K562 (cell line): ENCODE measurements around the gene TRAF3IP1. TPM values are rescaled to one million over a fixed set of nuclear protein-coding genes. Genes with fewer than 3 reads are reported as not detected.

Experiments
- ATAC-seq: fragments of 200-7000 bp; cut with Tn5 transposase; 3 replicates; pipeline ENCODE4 v1.9.1; 2020; ENCODE audit warnings: moderate library complexity
- BruUV-seq: library from RNA; stranded (reverse); fragments of 400-500 nt; replicated peaks from 2 replicates; lab custom pipeline; 2021; lab: Mats Ljungman, UMichigan
- CTCF ChIA-PET: fragments of 300-600 bp; formaldehyde crosslinking; extraction: SDS; loops from one replicate; lab custom pipeline; 2021; ENCODE audit warnings: low intra/inter-chr PET ratio; lab: Yijun Ruan, JAX
- POLR2A ChIA-PET: fragments of 300-600, 350-650 bp; sonication (Branson Sonifier 250); formaldehyde crosslinking; extraction: SDS; loops from one replicate; lab custom pipeline; 2021; ENCODE audit warnings: antibody characterized with exemption, inconsistent platforms; lab: Yijun Ruan, JAX
- DNase-seq, 4 experiments: peaks; one replicate each; pipeline versions ENCODE4 v3.0.0 to v3.0.0-alpha.2; 2011 to 2018; ENCODE audit warnings: low spot score in 3 of 4, mixed read lengths in 3 of 4; ENCODE audit errors: extremely low read depth in 1 of 4
- FAIRE-seq: peaks from 2 replicates; lab custom pipeline; 2011; peaks lifted over from hg19 to GRCh38; lab: Jason Lieb, UNC
- H2AFZ ChIP-seq: 2 replicates; pipeline ENCODE4 v1.6.0; 2011; ENCODE audit warnings: low read depth, low read length, control low read depth, inconsistent platforms
- H3K27ac ChIP-seq: fragments of 200-600 bp; 3 replicates; pipeline ENCODE4 v1.8.0; 2011; ENCODE audit warnings: low read depth, mild to moderate bottlenecking, control low read depth, inconsistent platforms, low read length, moderate library complexity, mixed read lengths; ENCODE audit errors: extremely low read depth
- H3K27me3 ChIP-seq, 2 experiments: fragments of 300-600 bp in 1 of 2; 2 replicates in 1 of 2; 3 replicates in 1 of 2; pipeline versions ENCODE4 v1.6.0 to v1.8.0; 2011; ENCODE audit warnings: inconsistent platforms in 2 of 2, low read length in 2 of 2, mild to moderate bottlenecking in 1 of 2, mixed read lengths in 1 of 2, moderate library complexity in 1 of 2; ENCODE audit not compliant: control insufficient read depth in 2 of 2, insufficient read depth in 2 of 2
- H3K36me3 ChIP-seq: fragments of 300-600 bp; 3 replicates; pipeline ENCODE4 v1.8.0; 2011; ENCODE audit warnings: mild to moderate bottlenecking, low read length, inconsistent platforms; ENCODE audit not compliant: control insufficient read depth, insufficient read depth
- H3K4me1 ChIP-seq, 2 experiments: fragments of 200-600 bp in 1 of 2; replicated peaks in 1 of 2; 2 replicates in 1 of 2; 3 replicates in 1 of 2; pipeline versions ENCODE4 v1.5.1 to v1.8.0; 2011; ENCODE audit warnings: inconsistent platforms in 2 of 2, low read length in 2 of 2, mild to moderate bottlenecking in 1 of 2, mixed read lengths in 1 of 2, moderate library complexity in 1 of 2; ENCODE audit not compliant: control insufficient read depth in 2 of 2, insufficient read depth in 2 of 2
- H3K4me2 ChIP-seq: 2 replicates; pipeline ENCODE4 v1.6.1; 2011; ENCODE audit warnings: low read length, control low read depth, inconsistent platforms, mixed read lengths; ENCODE audit not compliant: insufficient read depth
- H3K4me3 ChIP-seq: fragments of 200-600 bp; sonication (generic), shearing (Covaris generic); 2 replicates; pipeline ENCODE4 v1.5.1; 2016; ENCODE audit warnings: control low read depth, inconsistent platforms
- H3K79me2 ChIP-seq: fragments of 200-600 bp; 3 replicates; pipeline ENCODE4 v1.8.0; 2011; ENCODE audit warnings: low read length, inconsistent platforms; ENCODE audit not compliant: control insufficient read depth, insufficient read depth
- H3K9ac ChIP-seq, 2 experiments: 2 replicates each; pipeline versions ENCODE4 v1.6.0 to v1.6.1; 2011; ENCODE audit warnings: low read depth in 2 of 2, low read length in 2 of 2, control low read depth in 1 of 2, inconsistent platforms in 1 of 2, mild to moderate bottlenecking in 1 of 2, mixed read lengths in 1 of 2; ENCODE audit not compliant: insufficient read depth in 1 of 2
- H3K9me1 ChIP-seq: one replicate; pipeline ENCODE4 v1.6.0; 2011; ENCODE audit warnings: inconsistent platforms, mild to moderate bottlenecking, low read length, moderate library complexity; ENCODE audit not compliant: control insufficient read depth, insufficient read depth
- H3K9me3 ChIP-seq: replicated peaks from 2 replicates; pipeline ENCODE4 v1.5.1; 2011; ENCODE audit warnings: low read depth, low read length, inconsistent platforms; ENCODE audit not compliant: control insufficient read depth, insufficient read depth
- H4K20me1 ChIP-seq: replicated peaks from 2 replicates; pipeline ENCODE4 v1.6.1; 2011; ENCODE audit warnings: low read length, inconsistent platforms, mixed read lengths; ENCODE audit not compliant: control insufficient read depth, insufficient read depth
- CHCHD3 ChIP-seq: fragments of 250-450 bp; sonication (Bioruptor Pico); IDR thresholded peaks from 2 replicates; pipeline ENCODE4 v2.1.2; 2022; ENCODE audit warnings: mild to moderate bottlenecking
- COPS2 ChIP-seq: fragments of 450-650 bp; conservative IDR thresholded peaks from 2 replicates; pipeline ENCODE4 v1.6.1; 2016; ENCODE audit warnings: mild to moderate bottlenecking, moderate library complexity
- ELF1 ChIP-seq: fragments of 200-800 bp; sonication (Bioruptor generic); IDR thresholded peaks from 2 replicates; pipeline ENCODE4 v1.6.1; 2016; ENCODE audit warnings: missing genetic modification characterization, missing compliant biosample characterization
- HLTF ChIP-seq: fragments of 450-650 bp; IDR thresholded peaks from 2 replicates; pipeline ENCODE4 v1.6.1; 2016
- HSF4 ChIP-seq: fragments of 250-450 bp; sonication (Bioruptor Pico); IDR thresholded peaks from 2 replicates; pipeline ENCODE4 v2.1.2; 2022; ENCODE audit warnings: mild to moderate bottlenecking, moderate library complexity, borderline replicate concordance
- LARP7 ChIP-seq: fragments of 450-650 bp; IDR thresholded peaks from 2 replicates; pipeline ENCODE4 v1.6.1; 2016
- MCM3 ChIP-seq: fragments of 450-650 bp; IDR thresholded peaks from 2 replicates; pipeline ENCODE4 v1.6.1; 2016
- PYGO2 ChIP-seq: fragments of 450-650 bp; IDR thresholded peaks from 2 replicates; pipeline ENCODE4 v1.6.1; 2016; ENCODE audit warnings: mild to moderate bottlenecking, missing genetic modification characterization, moderate library complexity, missing compliant biosample characterization
- SMARCE1 ChIP-seq: fragments of 450-650 bp; IDR thresholded peaks from 2 replicates; pipeline ENCODE4 v1.7.1; 2016; ENCODE audit warnings: mild to moderate bottlenecking
- ZNF143 ChIP-seq: sonication (generic); formaldehyde crosslinking; IDR thresholded peaks from 2 replicates; pipeline ENCODE4 v1.9.0; 2022; ENCODE audit warnings: mild to moderate bottlenecking, missing genetic modification reagents
- WGBS: fragments of 100-300 bp; shearing (Covaris generic); methylation state at CpG from one replicate; pipeline ENCODE4 v1.1.6; 2016; ENCODE audit warnings: low coverage, mixed read lengths; ENCODE audit not compliant: insufficient coverage; ENCODE audit errors: missing lambda C conversion rate; 5-methylcytosine and 5-hydroxymethylcytosine counted together
- in situ Hi-C: fragments of 300-500 bp; cut with MboI; formaldehyde crosslinking; loops from 4 replicates; pipeline ENCODE4 v1.15.0; 2018; ENCODE audit warnings: inconsistent platforms, mixed read lengths
- intact Hi-C: fragments of 100-400 bp; cut with micrococcal nuclease; formaldehyde crosslinking; loops from 2 replicates; pipeline ENCODE4 v1.14.2; 2022
- polyA plus RNA-seq, 8 experiments: library from polyadenylated mRNA; depleted of rRNA in 4 of 8; stranded (reverse) in 5 of 8; unstranded in 3 of 8; fragments of >200 nt; fragmentation: Nextera tagmentation in 2 of 8; fragmentation: Illumina TruSeq in 1 of 8; extraction: Ambion mirVana in 2 of 8; extraction: Trizol in 1 of 8; gene quantifications; 2 replicates each; pipeline versions ENCODE4 v1.2.1 to v1.2.3, GENCODE V29; 2011 to 2014; ENCODE audit warnings: inconsistent platforms in 1 of 8, missing spikeins in 1 of 8
- total RNA-seq, 7 experiments: library from RNA; depleted of rRNA in 6 of 7; stranded (reverse); fragments of >200 nt in 6 of 7; fragmentation: Illumina TruSeq in 2 of 7; extraction: Trizol in 2 of 7; gene quantifications; 2 replicates each; pipeline versions ENCODE4 v1.2.1 to v1.2.3, GENCODE V29; 2011 to 2021; ENCODE audit warnings: low replicate concordance in 1 of 7
- TF ChIP-seq, protein P1 (sequence below): sonication (generic); formaldehyde crosslinking; IDR thresholded peaks from 2 replicates; pipeline ENCODE4 v1.8.1; 2023; ENCODE audit warnings: missing genetic modification reagents, mild to moderate bottlenecking, borderline replicate concordance
- TF ChIP-seq, protein P2 (sequence below): fragments of 450-650 bp; IDR thresholded peaks from 2 replicates; pipeline ENCODE4 v1.6.1; 2018; ENCODE audit not compliant: partially characterized antibody
- TF ChIP-seq, protein P3 (sequence below): fragments of 250-450 bp; sonication (Bioruptor Pico); IDR thresholded peaks from 2 replicates; pipeline ENCODE4 v1.8.0; 2022; ENCODE audit warnings: inconsistent platforms, mild to moderate bottlenecking, moderate library complexity, borderline replicate concordance

TRAF3IP1 gene
- total and polyA plus RNA-seq, 9 of the 15 experiments (the other 6 are each of a cell fraction or from before 2014, with no cell fraction given) = 1.3 to 7.4 (median 3.4) TPM

GRCh38 chr2:238350150-238350897 is 30.0 kb downstream of the TRAF3IP1 start:
- no peak overlapping the region for H3K4me3 ChIP-seq
- no peak overlapping the region for H2AFZ ChIP-seq
- no peak for ATAC-seq
- DNase-seq = peak in 1 of 4 experiments; percentile 1
- no peaks in the 10 kb centered on the region for H3K79me2 ChIP-seq
- in situ Hi-C loops = loop anchor here (25.0 kb wide), 1 partner anchor 437 kb away; no protein-coding TSS in a partner anchor
- H3K27me3 ChIP-seq = no peaks in the 10 kb centered on the region
- peaks cover 8% of the 10 kb centered on the region; the same call in 1 of the 3 replicates for H3K36me3 ChIP-seq
- ChIA-PET POLR2A (no interaction called here), CTCF (no interaction called here)
- WGBS = 88% methylated on average over 13 of the region's 18 CpGs
- no TSS peak for BruUV-seq
- intact Hi-C loops = loop anchor here (10.0 kb wide), 1 partner anchor 434 kb away; no protein-coding TSS in a partner anchor
- H3K9me3 ChIP-seq = no peaks in the 10 kb centered on the region
- no peaks in the 10 kb centered on the region for H3K9me1 ChIP-seq
- no peaks in the 10 kb centered on the region for H4K20me1 ChIP-seq
- H3K27ac ChIP-seq = no peak overlapping the region
- FAIRE-seq = no peak
- H3K4me2 ChIP-seq = no peak overlapping the region
- H3K4me1 ChIP-seq = no peaks in the 10 kb centered on the region
- H3K9ac ChIP-seq = no peak overlapping the region
- TF ChIP-seq CHCHD3 (CRISPR knock-in tag) = no peak
- TF ChIP-seq PYGO2 (tag) = no peak
- no peak for TF ChIP-seq ZNF143 (CRISPR knock-in tag)
- no peak for TF ChIP-seq SMARCE1
- TF ChIP-seq, protein P1, sequence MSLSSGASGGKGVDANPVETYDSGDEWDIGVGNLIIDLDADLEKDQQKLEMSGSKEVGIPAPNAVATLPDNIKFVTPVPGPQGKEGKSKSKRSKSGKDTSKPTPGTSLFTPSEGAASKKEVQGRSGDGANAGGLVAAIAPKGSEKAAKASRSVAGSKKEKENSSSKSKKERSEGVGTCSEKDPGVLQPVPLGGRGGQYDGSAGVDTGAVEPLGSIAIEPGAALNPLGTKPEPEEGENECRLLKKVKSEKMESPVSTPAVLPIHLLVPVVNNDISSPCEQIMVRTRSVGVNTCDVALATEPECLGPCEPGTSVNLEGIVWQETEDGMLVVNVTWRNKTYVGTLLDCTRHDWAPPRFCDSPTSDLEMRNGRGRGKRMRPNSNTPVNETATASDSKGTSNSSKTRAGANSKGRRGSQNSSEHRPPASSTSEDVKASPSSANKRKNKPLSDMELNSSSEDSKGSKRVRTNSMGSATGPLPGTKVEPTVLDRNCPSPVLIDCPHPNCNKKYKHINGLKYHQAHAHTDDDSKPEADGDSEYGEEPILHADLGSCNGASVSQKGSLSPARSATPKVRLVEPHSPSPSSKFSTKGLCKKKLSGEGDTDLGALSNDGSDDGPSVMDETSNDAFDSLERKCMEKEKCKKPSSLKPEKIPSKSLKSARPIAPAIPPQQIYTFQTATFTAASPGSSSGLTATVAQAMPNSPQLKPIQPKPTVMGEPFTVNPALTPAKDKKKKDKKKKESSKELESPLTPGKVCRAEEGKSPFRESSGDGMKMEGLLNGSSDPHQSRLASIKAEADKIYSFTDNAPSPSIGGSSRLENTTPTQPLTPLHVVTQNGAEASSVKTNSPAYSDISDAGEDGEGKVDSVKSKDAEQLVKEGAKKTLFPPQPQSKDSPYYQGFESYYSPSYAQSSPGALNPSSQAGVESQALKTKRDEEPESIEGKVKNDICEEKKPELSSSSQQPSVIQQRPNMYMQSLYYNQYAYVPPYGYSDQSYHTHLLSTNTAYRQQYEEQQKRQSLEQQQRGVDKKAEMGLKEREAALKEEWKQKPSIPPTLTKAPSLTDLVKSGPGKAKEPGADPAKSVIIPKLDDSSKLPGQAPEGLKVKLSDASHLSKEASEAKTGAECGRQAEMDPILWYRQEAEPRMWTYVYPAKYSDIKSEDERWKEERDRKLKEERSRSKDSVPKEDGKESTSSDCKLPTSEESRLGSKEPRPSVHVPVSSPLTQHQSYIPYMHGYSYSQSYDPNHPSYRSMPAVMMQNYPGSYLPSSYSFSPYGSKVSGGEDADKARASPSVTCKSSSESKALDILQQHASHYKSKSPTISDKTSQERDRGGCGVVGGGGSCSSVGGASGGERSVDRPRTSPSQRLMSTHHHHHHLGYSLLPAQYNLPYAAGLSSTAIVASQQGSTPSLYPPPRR (CRISPR knock-in tag) = no peak
- TF ChIP-seq COPS2 = no peak
- TF ChIP-seq, protein P2, sequence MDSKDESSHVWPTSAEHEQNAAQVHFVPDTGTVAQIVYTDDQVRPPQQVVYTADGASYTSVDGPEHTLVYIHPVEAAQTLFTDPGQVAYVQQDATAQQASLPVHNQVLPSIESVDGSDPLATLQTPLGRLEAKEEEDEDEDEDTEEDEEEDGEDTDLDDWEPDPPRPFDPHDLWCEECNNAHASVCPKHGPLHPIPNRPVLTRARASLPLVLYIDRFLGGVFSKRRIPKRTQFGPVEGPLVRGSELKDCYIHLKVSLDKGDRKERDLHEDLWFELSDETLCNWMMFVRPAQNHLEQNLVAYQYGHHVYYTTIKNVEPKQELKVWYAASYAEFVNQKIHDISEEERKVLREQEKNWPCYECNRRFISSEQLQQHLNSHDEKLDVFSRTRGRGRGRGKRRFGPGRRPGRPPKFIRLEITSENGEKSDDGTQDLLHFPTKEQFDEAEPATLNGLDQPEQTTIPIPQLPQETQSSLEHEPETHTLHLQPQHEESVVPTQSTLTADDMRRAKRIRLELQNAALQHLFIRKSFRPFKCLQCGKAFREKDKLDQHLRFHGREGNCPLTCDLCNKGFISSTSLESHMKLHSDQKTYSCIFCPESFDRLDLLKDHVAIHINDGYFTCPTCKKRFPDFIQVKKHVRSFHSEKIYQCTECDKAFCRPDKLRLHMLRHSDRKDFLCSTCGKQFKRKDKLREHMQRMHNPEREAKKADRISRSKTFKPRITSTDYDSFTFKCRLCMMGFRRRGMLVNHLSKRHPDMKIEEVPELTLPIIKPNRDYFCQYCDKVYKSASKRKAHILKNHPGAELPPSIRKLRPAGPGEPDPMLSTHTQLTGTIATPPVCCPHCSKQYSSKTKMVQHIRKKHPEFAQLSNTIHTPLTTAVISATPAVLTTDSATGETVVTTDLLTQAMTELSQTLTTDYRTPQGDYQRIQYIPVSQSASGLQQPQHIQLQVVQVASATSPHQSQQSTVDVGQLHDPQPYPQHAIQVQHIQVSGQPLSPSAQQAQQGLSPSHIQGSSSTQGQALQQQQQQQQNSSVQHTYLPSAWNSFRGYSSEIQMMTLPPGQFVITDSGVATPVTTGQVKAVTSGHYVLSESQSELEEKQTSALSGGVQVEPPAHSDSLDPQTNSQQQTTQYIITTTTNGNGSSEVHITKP = no peak
- TF ChIP-seq, protein P3, sequence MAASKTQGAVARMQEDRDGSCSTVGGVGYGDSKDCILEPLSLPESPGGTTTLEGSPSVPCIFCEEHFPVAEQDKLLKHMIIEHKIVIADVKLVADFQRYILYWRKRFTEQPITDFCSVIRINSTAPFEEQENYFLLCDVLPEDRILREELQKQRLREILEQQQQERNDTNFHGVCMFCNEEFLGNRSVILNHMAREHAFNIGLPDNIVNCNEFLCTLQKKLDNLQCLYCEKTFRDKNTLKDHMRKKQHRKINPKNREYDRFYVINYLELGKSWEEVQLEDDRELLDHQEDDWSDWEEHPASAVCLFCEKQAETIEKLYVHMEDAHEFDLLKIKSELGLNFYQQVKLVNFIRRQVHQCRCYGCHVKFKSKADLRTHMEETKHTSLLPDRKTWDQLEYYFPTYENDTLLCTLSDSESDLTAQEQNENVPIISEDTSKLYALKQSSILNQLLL = no peak
- TF ChIP-seq HSF4 = no peak
- TF ChIP-seq HLTF = no peak
- TF ChIP-seq ELF1 (tag) = no peak
- no peak for TF ChIP-seq MCM3
- no peak for TF ChIP-seq LARP7
